B cell (primary cell): Measurements from ENCODE around the gene CAV2. TPM values are rescaled to one million over a fixed set of nuclear protein-coding genes. Genes with fewer than 3 reads are reported as not detected.
A peak's percentile ranks its signal among the peaks of the same experiment; 100 is the strongest.

Experiments
- ATAC-seq: fragments of 200-7000 bp; cut with Tn5 transposase; one replicate; pipeline ENCODE4 v1.10.0; 2021; ENCODE audit warnings: low read depth, mild to moderate bottlenecking, moderate number of reproducible peaks, moderate library complexity
- CTCF ChIA-PET: fragments of 350-600 bp; sonication (Branson Sonifier 250); formaldehyde crosslinking; loops from one replicate; lab custom pipeline; 2021; ENCODE audit warnings: antibody characterized with exemption, inconsistent platforms; lab: Charles Lee
- POLR2A ChIA-PET: fragments of 350-600 bp; sonication (Branson Sonifier 250); formaldehyde crosslinking; loops from one replicate; lab custom pipeline; 2021; ENCODE audit warnings: antibody characterized with exemption; lab: Charles Lee
- DNase-seq: peaks from one replicate; pipeline ENCODE4 v3.0.0; 2013
- H2AFZ ChIP-seq: 2 replicates; pipeline ENCODE4 v1.6.1; 2012; ENCODE audit warnings: mild to moderate bottlenecking, low read depth, low read length; ENCODE audit not compliant: insufficient read depth, poor library complexity, severe bottlenecking
- H3K27ac ChIP-seq, 2 donors: 1 replicate in 1 of 2; 2 replicates in 1 of 2; pipeline ENCODE4 v1.5.1; 2012 to 2013; ENCODE audit warnings: low read length in 2 of 2, mild to moderate bottlenecking in 2 of 2, moderate library complexity in 1 of 2
- H3K27me3 ChIP-seq, 4 experiments: fragments of 200-600 bp in 1 of 4; sonication (generic) in 1 of 4; replicated peaks in 1 of 4; 1 replicate in 2 of 4; 2 replicates in 2 of 4; pipeline versions ENCODE4 v1.6.1 to v1.7.0; 2013 to 2016; ENCODE audit warnings: low read length in 3 of 4, mild to moderate bottlenecking in 2 of 4, mixed read lengths in 1 of 4, moderate library complexity in 1 of 4; ENCODE audit not compliant: insufficient read depth in 4 of 4, control insufficient read depth in 3 of 4; ENCODE audit errors: control extremely low read depth in 1 of 4
- H3K36me3 ChIP-seq, 2 experiments: replicated peaks in 1 of 2; 1 replicate in 1 of 2; 2 replicates in 1 of 2; pipeline versions ENCODE4 v1.6.1 to v1.7.1; 2013; ENCODE audit warnings: low read length in 1 of 2; ENCODE audit not compliant: insufficient read depth in 2 of 2, control insufficient read depth in 1 of 2; ENCODE audit errors: control extremely low read depth in 1 of 2, extremely low read depth in 1 of 2
- H3K4me1 ChIP-seq, 2 donors: fragments of 200-600 bp in 1 of 2; sonication (generic) in 1 of 2; 1 replicate in 1 of 2; 2 replicates in 1 of 2; pipeline versions ENCODE4 v1.5.1 to v1.6.1; 2013 to 2017; ENCODE audit warnings: low read length in 2 of 2; ENCODE audit not compliant: control insufficient read depth in 2 of 2, insufficient read depth in 2 of 2
- H3K4me2 ChIP-seq: replicated peaks from 2 replicates; pipeline ENCODE3; 2012; ENCODE audit warnings: mild to moderate bottlenecking, low read depth, low read length; ENCODE audit not compliant: poor library complexity, severe bottlenecking
- H3K4me3 ChIP-seq, 5 experiments: fragments of 200-600 bp in 1 of 5; sonication (generic) in 1 of 5; 1 replicate in 3 of 5; 2 replicates in 2 of 5; pipeline versions ENCODE4 v1.5.1 to v1.7.0; 2011 to 2016; ENCODE audit warnings: low read length in 4 of 5, mild to moderate bottlenecking in 4 of 5, low read depth in 2 of 5, control low read depth in 1 of 5, moderate library complexity in 1 of 5; ENCODE audit not compliant: insufficient read depth in 1 of 5; ENCODE audit errors: control extremely low read depth in 1 of 5, extremely low read depth in 1 of 5
- H3K79me2 ChIP-seq: fragments of 200-600 bp; sonication (generic); one replicate; pipeline ENCODE4 v1.6.0; 2016; ENCODE audit warnings: low read length; ENCODE audit not compliant: control insufficient read depth, insufficient read depth
- H3K9ac ChIP-seq: fragments of 200-600 bp; sonication (generic); 2 replicates; pipeline ENCODE4 v1.6.1; 2017; ENCODE audit warnings: mild to moderate bottlenecking, low read length, moderate library complexity
- H3K9me3 ChIP-seq, 3 donors: one replicate each; pipeline versions ENCODE4 v1.6.1 to v1.7.1; 2013; ENCODE audit warnings: low read length in 2 of 3; ENCODE audit not compliant: control insufficient read depth in 2 of 3, insufficient read depth in 1 of 3; ENCODE audit errors: control extremely low read depth in 1 of 3
- H4K20me1 ChIP-seq: 2 replicates; pipeline ENCODE4 v1.6.0; 2012; ENCODE audit warnings: mild to moderate bottlenecking, low read length; ENCODE audit not compliant: insufficient read depth, control insufficient read depth, poor library complexity, severe bottlenecking
- H3K27ac Mint-ChIP-seq: one replicate; pipeline ENCODE4 v1.8.0; 2021; ENCODE audit warnings: mixed read lengths
- H3K27me3 Mint-ChIP-seq: one replicate; pipeline ENCODE4 v1.8.0; 2021; ENCODE audit warnings: mixed read lengths
- H3K4me1 Mint-ChIP-seq: one replicate; pipeline ENCODE4 v1.8.0; 2021; ENCODE audit warnings: mixed read lengths
- H3K4me3 Mint-ChIP-seq: one replicate; pipeline ENCODE4 v1.8.0; 2021; ENCODE audit warnings: mixed read lengths
- H3K9me3 Mint-ChIP-seq: one replicate; pipeline ENCODE4 v1.8.0; 2022; ENCODE audit warnings: mixed read lengths; ENCODE audit not compliant: insufficient read depth
- CTCF ChIP-seq: fragments of 200-600 bp; IDR thresholded peaks from one replicate; pipeline ENCODE4 v1.8.0; 2022; ENCODE audit warnings: antibody characterized with exemption, mild to moderate bottlenecking
- EZH2 ChIP-seq: IDR thresholded peaks from 2 replicates; pipeline ENCODE4 v1.6.1; 2012; ENCODE audit warnings: borderline replicate concordance, low read depth, mild to moderate bottlenecking, moderate library complexity, low read length; ENCODE audit not compliant: insufficient read depth, poor library complexity, severe bottlenecking
- WGBS: methylation state at CpG from one replicate; pipeline ENCODE4 v1.1.5; 2013; ENCODE audit warnings: missing lambda C conversion rate; ENCODE audit not compliant: insufficient coverage; 5-methylcytosine and 5-hydroxymethylcytosine counted together
- intact Hi-C: fragments of 100-400 bp; cut with micrococcal nuclease; formaldehyde crosslinking; loops from one replicate; pipeline ENCODE4 v1.10.0; 2022
- polyA plus RNA-seq: library from polyadenylated mRNA; depleted of rRNA; stranded (reverse); fragments of >200 nt; gene quantifications from 2 replicates; pipeline ENCODE4 v1.2.3, GENCODE V29; 2012
- total RNA-seq, 2 donors: library from RNA; stranded (reverse); fragments of 120-200 nt in 1 of 2; gene quantifications; 1 replicate in 1 of 2; 2 replicates in 1 of 2; pipeline versions ENCODE4 v1.2.3 to v1.2.4, GENCODE V29; 2013 to 2022

Gene CAV2
- total and polyA plus RNA-seq, 2 donors (not counting 1 experiment from before 2014, with no cell fraction given), result not detected

- WGBS, result under 1% methylated on average over 37 of the region's 42 CpGs
- Histone ChIP-seq H3K4me1 (peaks cover 12 to 27% of the 10 kb centered on the region in 2 donors), H3K27ac (no peak within 1 kb of the TSS), H3K4me3 (peak within 1 kb of the TSS; percentile 3 to 84 (median 73)), H4K20me1 (no peaks in the 10 kb centered on the region), H2AFZ (peak within 1 kb of the TSS; percentile 86), H3K27me3 (peaks cover 0 to 44% (median 31%) of the 10 kb centered on the region in 4 experiments), H3K4me2 (peak within 1 kb of the TSS; percentile 97), H3K36me3 (no peaks in the 10 kb centered on the region), H3K9me3 (no peaks in the 10 kb centered on the region), H3K79me2 (no peaks in the 10 kb centered on the region), H3K9ac (peak within 1 kb of the TSS; percentile 72)
- Mint-ChIP-seq H3K27ac (peak within 1 kb of the TSS; percentile 65), H3K9me3 (no peaks in the 10 kb centered on the region), H3K27me3 (peaks cover 53% of the 10 kb centered on the region), H3K4me3 (peak within 1 kb of the TSS; percentile 96), H3K4me1 (peaks cover 26% of the 10 kb centered on the region)
- ATAC-seq (peak; percentile 35), DNase-seq (peak; percentile 66)
- POLR2A ChIA-PET, result no interaction called here
- no peak for TF ChIP-seq CTCF
- TF ChIP-seq EZH2, result peak; percentile 88
- CTCF ChIA-PET, result interaction anchor here (0.8 to 3.8 kb wide), 11 partner anchors 16 to 387 kb away, joined by 3 to 48 read pairs (median 9); no protein-coding TSS in a partner anchor
- intact Hi-C loops, result loop anchor here (2.0 to 10.0 kb wide), 3 partner anchors 38 to 430 kb away; partner anchors contain the start of gene ST7
These were observed 25.2 kb downstream of the CAV2 start, which contains the start of gene CAV1 for GRCh38 chr7:116524609-116525297. TSS of gene CAV1 (plus strand) at chr7:116525036. CDS start at chr7:116525063, 27 bp downstream.
